PC-3 (cell line): Measurements from ENCODE around the gene TMEM235. TPM values are rescaled to one million over a fixed set of nuclear protein-coding genes. Genes with fewer than 3 reads are reported as not detected.

Experiments used
- ATAC-seq: fragments of 200-7000 bp; cut with Tn5 transposase; 2 replicates; pipeline ENCODE4 v1.9.1; 2020; ENCODE audit warnings: mild to moderate bottlenecking, moderate library complexity
- BruUV-seq: library from RNA; stranded (reverse); fragments of 400-500 nt; replicated peaks from 2 replicates; lab custom pipeline; 2021; lab: Mats Ljungman, UMichigan
- CTCF ChIA-PET: fragments of 300-600 bp; sonication (Branson Sonifier 250); formaldehyde crosslinking; loops from one replicate; lab custom pipeline; 2022; ENCODE audit warnings: antibody characterized with exemption; lab: Charles Lee
- POLR2A ChIA-PET: fragments of 300-600 bp; sonication (Branson Sonifier 250); formaldehyde crosslinking; loops from one replicate; lab custom pipeline; 2022; ENCODE audit warnings: antibody characterized with exemption; ENCODE audit not compliant: unreplicated experiment; lab: Charles Lee
- DNase-seq: peaks from one replicate; pipeline ENCODE4 v3.0.0-alpha.2; 2015
- H2AFZ ChIP-seq: fragments of 300-600 bp; sonication (generic); 2 replicates; pipeline ENCODE4 v1.6.0; 2016; ENCODE audit warnings: antibody characterized with exemption, low read length
- H3F3A ChIP-seq: fragments of 300-600 bp; sonication (generic); one replicate; pipeline ENCODE4 v1.6.0; 2017; ENCODE audit warnings: antibody characterized with exemption, low read length, control low read depth, mild to moderate bottlenecking; ENCODE audit not compliant: unreplicated experiment
- H3K27ac ChIP-seq: fragments of 300-600 bp; sonication (generic); 2 replicates; pipeline ENCODE4 v1.5.1; 2016; ENCODE audit warnings: mild to moderate bottlenecking, low read length
- H3K27me3 ChIP-seq: fragments of 300-600 bp; sonication (generic); 2 replicates; pipeline ENCODE4 v1.6.1; 2016; ENCODE audit warnings: low read length, mixed read lengths
- H3K36me3 ChIP-seq: fragments of 300-600 bp; sonication (generic); 2 replicates; pipeline ENCODE4 v1.6.1; 2016; ENCODE audit warnings: low read depth, mixed run types, low read length, mixed read lengths
- H3K4me1 ChIP-seq: fragments of 300-600 bp; sonication (generic); 2 replicates; pipeline ENCODE4 v1.5.1; 2016; ENCODE audit warnings: low read length; ENCODE audit not compliant: insufficient read depth
- H3K4me2 ChIP-seq: fragments of 300-600 bp; sonication (generic); 2 replicates; pipeline ENCODE4 v1.6.0; 2016; ENCODE audit warnings: low read length
- H3K4me3 ChIP-seq: fragments of 300-600 bp; sonication (generic); 2 replicates; pipeline ENCODE4 v1.5.1; 2016; ENCODE audit warnings: mild to moderate bottlenecking, low read length, mixed read lengths
- H3K79me2 ChIP-seq: fragments of 300-600 bp; sonication (generic); 2 replicates; pipeline ENCODE4 v1.6.1; 2017; ENCODE audit warnings: low read length, mixed read lengths
- H3K9ac ChIP-seq: fragments of 300-600 bp; sonication (generic); 2 replicates; pipeline ENCODE4 v1.6.0; 2016; ENCODE audit warnings: mild to moderate bottlenecking, low read length
- H3K9me2 ChIP-seq: fragments of 300-600 bp; sonication (generic); replicated peaks from 2 replicates; pipeline ENCODE4 v1.6.1; 2016; ENCODE audit warnings: mixed run types, low read length, mixed read lengths
- H3K9me3 ChIP-seq: fragments of 300-600 bp; sonication (generic); 2 replicates; pipeline ENCODE4 v1.6.1; 2016; ENCODE audit warnings: low read length, mixed read lengths
- H4K20me1 ChIP-seq: fragments of 300-600 bp; sonication (generic); 2 replicates; pipeline ENCODE4 v1.6.1; 2016; ENCODE audit warnings: low read length, mixed read lengths
- EZH2 ChIP-seq: fragments of 300-600 bp; sonication (generic); IDR thresholded peaks from one replicate; pipeline ENCODE4 v1.6.1; 2017; ENCODE audit warnings: antibody characterized with exemption, mild to moderate bottlenecking, low read length; ENCODE audit not compliant: unreplicated experiment
- EZH2phosphoT487 ChIP-seq: fragments of 300-600 bp; sonication (generic); IDR thresholded peaks from 2 replicates; pipeline ENCODE4 v1.6.1; 2018; ENCODE audit warnings: mild to moderate bottlenecking, antibody characterized with exemption, low read length, borderline replicate concordance
- intact Hi-C: fragments of 100-400 bp; cut with micrococcal nuclease; formaldehyde crosslinking; loops from 2 replicates; pipeline ENCODE4 v1.9.0; 2023
- total RNA-seq: library from RNA; depleted of rRNA; stranded (reverse); fragments of >200 nt; gene quantifications from 2 replicates; pipeline ENCODE4 v1.2.3, GENCODE V29; 2014
- TF ChIP-seq, protein P1 (sequence below): fragments of 300-600 bp; sonication (generic); conservative IDR thresholded peaks from 2 replicates; pipeline ENCODE4 v1.5.1; 2017; ENCODE audit warnings: antibody characterized with exemption, low read depth, mild to moderate bottlenecking, low read length

TMEM235 gene
- total RNA-seq, 1 experiment from 2014 or later: not detected

DNA sequence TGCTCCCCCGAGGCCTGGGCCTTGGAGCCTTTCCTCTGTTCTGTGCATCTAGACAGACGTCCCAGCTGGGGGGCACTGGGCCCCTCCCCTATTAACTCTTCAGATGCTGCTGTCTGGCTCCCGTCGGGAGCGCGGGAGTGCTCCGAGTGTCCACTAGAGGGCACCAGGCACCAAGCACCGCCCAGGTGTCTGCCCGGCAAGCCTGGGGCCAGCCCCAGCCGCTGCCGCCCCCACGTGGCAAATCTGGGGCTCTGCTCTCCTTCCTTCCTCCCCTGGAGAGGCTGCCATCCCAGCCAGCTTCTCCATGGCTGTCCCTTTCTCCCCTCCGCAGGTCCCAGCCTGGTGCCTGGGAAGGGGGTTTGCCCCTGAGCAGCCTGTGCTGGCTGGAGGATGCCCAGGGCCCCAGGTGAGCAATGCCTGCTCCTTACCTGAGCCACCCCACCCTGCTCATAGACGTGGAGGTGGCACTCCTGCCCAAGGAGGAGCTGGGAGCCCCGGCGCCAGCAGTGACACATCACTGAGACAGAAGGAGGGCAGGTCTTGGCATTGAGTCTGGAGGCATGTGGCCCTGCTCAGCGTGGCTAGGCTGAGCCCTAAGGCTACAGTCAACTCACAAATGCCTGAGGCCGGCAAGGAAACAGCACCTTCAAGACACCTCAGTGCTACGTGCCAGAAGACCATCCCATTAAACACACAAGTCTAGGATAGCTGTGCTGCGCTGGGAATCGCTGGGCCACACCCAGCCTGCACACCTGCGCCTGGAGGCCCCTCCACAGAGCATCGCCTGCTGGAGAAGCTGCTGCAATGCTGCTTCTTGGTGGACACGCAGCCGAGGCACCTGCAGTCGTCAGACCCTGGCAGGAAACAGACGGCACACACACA is 19.7 kb downstream of the TMEM235 start:
- no TSS peak for BruUV-seq
- H3K9ac ChIP-seq: peak overlapping the region; percentile 39
- intact Hi-C loops: loop anchor here (1.0 to 5.0 kb wide), 5 partner anchors 64 to 234 kb away; partner anchors contain the start of genes AFMID and TK1

DNA sequence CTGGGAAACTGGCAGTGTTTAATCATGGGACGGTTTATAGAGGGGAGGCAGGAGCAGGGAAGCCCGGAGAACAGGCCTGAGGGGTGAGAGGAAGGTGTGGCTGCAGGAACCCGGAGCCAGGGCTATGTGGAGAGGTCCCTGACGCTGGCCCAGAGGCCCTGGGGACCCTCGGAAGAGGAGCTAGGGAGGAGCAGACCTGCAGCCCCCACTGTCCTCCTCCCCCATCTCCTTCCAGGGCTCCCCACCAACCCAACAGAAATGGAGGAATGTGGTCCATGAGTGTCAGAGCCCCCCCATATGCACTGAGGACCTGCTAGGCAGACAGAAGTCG is 20.3 kb downstream of the TMEM235 start:
- peak overlapping the region; percentile 39 for H3K9ac ChIP-seq
- no peaks in the 10 kb centered on the region for H4K20me1 ChIP-seq
- H3F3A ChIP-seq: no peaks in the 10 kb centered on the region
- no peaks in the 10 kb centered on the region for H3K9me2 ChIP-seq
- no TSS peak for BruUV-seq
- H2AFZ ChIP-seq: peak overlapping the region; percentile 59
- ATAC-seq: peak; percentile 2; the same call in 1 of the 2 replicates
- H3K27ac ChIP-seq: peak overlapping the region; percentile 75
- ChIA-PET POLR2A (no interaction called here), CTCF (interaction anchor here (0.5 to 2.1 kb wide), 29 partner anchors 9 to 514 kb away, joined by 3 to 37 read pairs (median 4); partner anchors contain the start of genes AFMID, SOCS3, TK1 and TMC6)
- H3K36me3 ChIP-seq: no peaks in the 10 kb centered on the region
- no peaks in the 10 kb centered on the region for H3K27me3 ChIP-seq
- DNase-seq: no peak
- H3K4me2 ChIP-seq: peak overlapping the region; percentile 82
- H3K79me2 ChIP-seq: 0 out of 2 replicates have a peak, but pooled peaks cover 4% of the 10 kb centered on the region
- TF ChIP-seq, protein P1, sequence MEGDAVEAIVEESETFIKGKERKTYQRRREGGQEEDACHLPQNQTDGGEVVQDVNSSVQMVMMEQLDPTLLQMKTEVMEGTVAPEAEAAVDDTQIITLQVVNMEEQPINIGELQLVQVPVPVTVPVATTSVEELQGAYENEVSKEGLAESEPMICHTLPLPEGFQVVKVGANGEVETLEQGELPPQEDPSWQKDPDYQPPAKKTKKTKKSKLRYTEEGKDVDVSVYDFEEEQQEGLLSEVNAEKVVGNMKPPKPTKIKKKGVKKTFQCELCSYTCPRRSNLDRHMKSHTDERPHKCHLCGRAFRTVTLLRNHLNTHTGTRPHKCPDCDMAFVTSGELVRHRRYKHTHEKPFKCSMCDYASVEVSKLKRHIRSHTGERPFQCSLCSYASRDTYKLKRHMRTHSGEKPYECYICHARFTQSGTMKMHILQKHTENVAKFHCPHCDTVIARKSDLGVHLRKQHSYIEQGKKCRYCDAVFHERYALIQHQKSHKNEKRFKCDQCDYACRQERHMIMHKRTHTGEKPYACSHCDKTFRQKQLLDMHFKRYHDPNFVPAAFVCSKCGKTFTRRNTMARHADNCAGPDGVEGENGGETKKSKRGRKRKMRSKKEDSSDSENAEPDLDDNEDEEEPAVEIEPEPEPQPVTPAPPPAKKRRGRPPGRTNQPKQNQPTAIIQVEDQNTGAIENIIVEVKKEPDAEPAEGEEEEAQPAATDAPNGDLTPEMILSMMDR: no peak
- TF ChIP-seq EZH2: no peak
- no peak for TF ChIP-seq EZH2phosphoT487
- H3K9me3 ChIP-seq: no peaks in the 10 kb centered on the region
- intact Hi-C loops: loop anchor here (1.0 to 5.0 kb wide), 5 partner anchors 64 to 234 kb away; partner anchors contain the start of genes AFMID and TK1
- peak overlapping the region; percentile 54; the same call in 1 of the 2 replicates for H3K4me3 ChIP-seq
- peaks cover 18% of the 10 kb centered on the region for H3K4me1 ChIP-seq

More for the DNA sequence above, 19.7 kb downstream of the TMEM235 start:
- peak overlapping the region; percentile 75 for H3K27ac ChIP-seq
- H3K9me3 ChIP-seq: no peaks in the 10 kb centered on the region
- no peaks in the 10 kb centered on the region for H4K20me1 ChIP-seq
- no peaks in the 10 kb centered on the region for H3F3A ChIP-seq
- CTCF ChIA-PET: interaction anchor here (0.5 to 2.1 kb wide), 32 partner anchors 9 to 515 kb away, joined by 3 to 37 read pairs (median 4); partner anchors contain the start of genes AFMID, SOCS3, TK1 and TMC6
- peak overlapping the region; percentile 82 for H3K4me2 ChIP-seq
- POLR2A ChIA-PET: no interaction called here
- H3K27me3 ChIP-seq: no peaks in the 10 kb centered on the region
- no peaks in the 10 kb centered on the region for H3K36me3 ChIP-seq
- peak overlapping the region; percentile 59 for H2AFZ ChIP-seq
- H3K9me2 ChIP-seq: no peaks in the 10 kb centered on the region
- peak overlapping the region; percentile 54 for H3K4me3 ChIP-seq
- peak; percentile 87 for ATAC-seq
- peak; percentile 94 for DNase-seq
- peaks cover 18% of the 10 kb centered on the region for H3K4me1 ChIP-seq
- H3K79me2 ChIP-seq: 0 out of 2 replicates have a peak, but pooled peaks cover 4% of the 10 kb centered on the region
- TF ChIP-seq, protein P1: peak; percentile 100
- no peak for TF ChIP-seq EZH2phosphoT487
